Activated naive CD4-positive, alpha-beta T cell treated with anti-CD3 and anti-CD28 coated beads, Interleukin-2, amount 50 U/mL, for 72 hours (primary cell): ENCODE measurements around the gene MED13L. TPM values are rescaled to one million over a fixed set of nuclear protein-coding genes. Genes with fewer than 3 reads are reported as not detected.
"Not testable (repeated sequence)": the region's sequence is repeated elsewhere in the genome, so short reads cannot be mapped to it uniquely, and the experiment has no call there.

Source experiments
- ATAC-seq, 2 donors: fragments of 150-1000 bp; cut with Tn5 transposase; 2 replicates each; pipeline ENCODE4 v1.10.0; 2021; ENCODE audit warnings: mild to moderate bottlenecking in 2 of 2, moderate library complexity in 2 of 2
- DNase-seq, 2 donors: peaks; one replicate each; pipeline ENCODE4 v3.0.0; 2021 to 2022; ENCODE audit warnings: low spot score in 2 of 2
- H3K27ac Mint-ChIP-seq, 2 donors: one replicate each; pipeline ENCODE4 v1.8.0; 2022; ENCODE audit warnings: mild to moderate bottlenecking in 2 of 2, mixed read lengths in 2 of 2
- H3K36me3 Mint-ChIP-seq, 2 donors: one replicate each; pipeline ENCODE4 v1.8.0; 2022; ENCODE audit warnings: mixed read lengths in 2 of 2
- H3K9me3 Mint-ChIP-seq, 2 donors: one replicate each; pipeline ENCODE4 v1.8.0; 2022; ENCODE audit warnings: mixed read lengths in 2 of 2
- total RNA-seq, 2 donors: library from RNA; stranded (reverse); gene quantifications; one replicate each; pipeline ENCODE4 v1.2.3, GENCODE V29; 2022

Gene MED13L
- total RNA-seq, 2 donors from 2014 or later = 54.2 to 64.0 TPM

- DNase-seq (no peak), ATAC-seq (peak; percentile 29 to 55)
- Mint-ChIP-seq H3K9me3 (no peaks in the 10 kb centered on the region), H3K27ac (peak overlapping the region; percentile 85 to 98), H3K36me3 (peaks cover 0 to 7% of the 10 kb centered on the region in 2 donors)
Observed at GRCh38 chr12:116135209-116135930, 142.1 kb downstream of the MED13L start.

- peaks cover 0 to 7% of the 10 kb centered on the region in 2 donors for H3K36me3 Mint-ChIP-seq
- H3K9me3 Mint-ChIP-seq = no peaks in the 10 kb centered on the region
- DNase-seq = no peak
- H3K27ac Mint-ChIP-seq = peak overlapping the region; percentile 12 to 60
- no peak for ATAC-seq
Observed at GRCh38 chr12:116133636-116134214, 143.8 kb downstream of the MED13L start.

GRCh38 chr12:116133149-116133548 is 144.3 kb downstream of the MED13L start:
- H3K27ac Mint-ChIP-seq = peak overlapping the region; percentile 12 to 60
- DNase-seq (no peak), ATAC-seq (peak; percentile 25 to 51)
- peaks cover 0 to 7% of the 10 kb centered on the region in 2 donors for H3K36me3 Mint-ChIP-seq
- no peaks in the 10 kb centered on the region for H3K9me3 Mint-ChIP-seq

- H3K36me3 Mint-ChIP-seq, H3K27ac Mint-ChIP-seq, H3K9me3 Mint-ChIP-seq, DNase-seq, ATAC-seq: not testable (repeated sequence)
Observed at GRCh38 chr12:116131987-116132386, 145.5 kb downstream of the MED13L start.

GRCh38 chr12:116131176-116131575 is 146.3 kb downstream of the MED13L start:
- Mint-ChIP-seq H3K27ac (no peak overlapping the region), H3K9me3 (no peaks in the 10 kb centered on the region), H3K36me3 (peaks cover 0 to 7% of the 10 kb centered on the region in 2 donors)
- ATAC-seq = no peak
- no peak for DNase-seq

- Mint-ChIP-seq H3K9me3 (no peaks in the 10 kb centered on the region), H3K36me3 (peaks cover 0 to 6% of the 10 kb centered on the region in 2 donors), H3K27ac (no peak overlapping the region)
- DNase-seq (no peak), ATAC-seq (no peak)
Observed at GRCh38 chr12:116130431-116130830, 147.1 kb downstream of the MED13L start.

GRCh38 chr12:116128779-116129178 is 148.7 kb downstream of the MED13L start:
- no peak for DNase-seq
- no peaks in the 10 kb centered on the region for H3K9me3 Mint-ChIP-seq
- H3K36me3 Mint-ChIP-seq = no peaks in the 10 kb centered on the region
- no peak for ATAC-seq
- H3K27ac Mint-ChIP-seq = no peak overlapping the region

- H3K27ac Mint-ChIP-seq = peak overlapping the region in 1 of 2 donors; percentile 38
- no peaks in the 10 kb centered on the region for H3K9me3 Mint-ChIP-seq
- ATAC-seq = no peak
- no peaks in the 10 kb centered on the region for H3K36me3 Mint-ChIP-seq
- DNase-seq = no peak
Observed at GRCh38 chr12:116127859-116128258, 149.6 kb downstream of the MED13L start.

- no peaks in the 10 kb centered on the region for H3K9me3 Mint-ChIP-seq
- H3K36me3 Mint-ChIP-seq = no peaks in the 10 kb centered on the region
- DNase-seq (no peak), ATAC-seq (no peak)
- no peak overlapping the region for H3K27ac Mint-ChIP-seq
Observed at GRCh38 chr12:116126610-116127009, 150.9 kb downstream of the MED13L start.

GRCh38 chr12:116125956-116126566 is 151.4 kb downstream of the MED13L start:
- Mint-ChIP-seq H3K27ac (no peak overlapping the region), H3K36me3 (no peaks in the 10 kb centered on the region), H3K9me3 (no peaks in the 10 kb centered on the region)
- ATAC-seq = no peak
- DNase-seq = no peak

GRCh38 chr12:116125084-116125483 is 152.4 kb downstream of the MED13L start:
- no peak overlapping the region for H3K27ac Mint-ChIP-seq

GRCh38 chr12:116123451-116124258 is 153.8 kb downstream of the MED13L start:
- ATAC-seq = peak; percentile 89 to 98
- DNase-seq = peak in 1 of 2 donors; percentile 28
- Mint-ChIP-seq H3K9me3 (no peaks in the 10 kb centered on the region), H3K36me3 (no peaks in the 10 kb centered on the region), H3K27ac (peak overlapping the region in 1 of 2 donors; percentile 75)

More at GRCh38 chr12:116125084-116125483, 152.4 kb downstream of the MED13L start:
- DNase-seq (no peak), ATAC-seq (no peak)
- no peaks in the 10 kb centered on the region for H3K36me3 Mint-ChIP-seq
- H3K9me3 Mint-ChIP-seq = no peaks in the 10 kb centered on the region

GRCh38 chr12:116122628-116123027 is 154.9 kb downstream of the MED13L start:
- no peaks in the 10 kb centered on the region for H3K9me3 Mint-ChIP-seq
- no peak overlapping the region for H3K27ac Mint-ChIP-seq
- ATAC-seq = no peak
- no peaks in the 10 kb centered on the region for H3K36me3 Mint-ChIP-seq
- DNase-seq = no peak

- DNase-seq = no peak
- peak in 1 of 2 donors; percentile 36 for ATAC-seq
- H3K36me3 Mint-ChIP-seq = no peaks in the 10 kb centered on the region
- H3K9me3 Mint-ChIP-seq = no peaks in the 10 kb centered on the region
- peak overlapping the region in 1 of 2 donors; percentile 7 for H3K27ac Mint-ChIP-seq
Observed at GRCh38 chr12:116121453-116121871, 156.0 kb downstream of the MED13L start.

- H3K9me3 Mint-ChIP-seq = no peaks in the 10 kb centered on the region
- ATAC-seq = peak; percentile 37 to 50
- no peak for DNase-seq
- H3K36me3 Mint-ChIP-seq = no peaks in the 10 kb centered on the region
- H3K27ac Mint-ChIP-seq = no peak overlapping the region
Observed at GRCh38 chr12:116116650-116117424, 160.7 kb downstream of the MED13L start.
